OCI-LY1 (cell line): ENCODE results near the gene FCN3.
A peak's percentile ranks its signal among the peaks of the same experiment; 100 is the strongest.

Experiments
- EZH2 ChIP-seq: fragments of 200-600 bp; sonication (generic), shearing (Covaris generic); IDR thresholded peaks from 2 replicates; pipeline ENCODE4 v1.8.0; 2017; ENCODE audit warnings: borderline replicate concordance, mixed run types, mild to moderate bottlenecking, antibody characterized with exemption, low read length, moderate library complexity, mixed read lengths
- TF ChIP-seq, protein P1 (sequence below): fragments of 200-600 bp; sonication (generic), shearing (Covaris generic); IDR thresholded peaks from 2 replicates; pipeline ENCODE4 v1.5.1; 2017; ENCODE audit warnings: mild to moderate bottlenecking, antibody characterized with exemption, low read length, moderate library complexity, mixed read lengths

DNA sequence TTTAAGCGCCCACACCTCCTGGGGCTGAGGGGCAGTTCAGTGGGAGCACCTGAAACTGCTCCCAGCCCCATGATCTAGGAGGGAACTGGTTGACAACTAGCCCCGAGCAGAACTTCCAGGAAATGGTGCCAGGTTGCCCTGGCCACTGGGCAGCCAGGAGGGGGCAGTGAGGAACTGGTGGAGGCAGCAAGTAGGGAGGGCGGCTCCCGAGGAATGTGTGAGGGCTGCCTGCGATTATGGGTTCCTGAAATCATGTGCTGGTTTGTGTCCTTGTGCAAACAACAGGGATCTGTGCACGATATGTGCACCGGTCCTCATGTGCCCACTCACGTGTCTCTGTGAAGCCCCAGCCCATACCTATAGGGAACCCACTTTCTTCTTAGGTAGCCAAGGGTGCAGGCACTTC is 27.7 kb upstream of the FCN3 start:
- TF ChIP-seq, protein P1, sequence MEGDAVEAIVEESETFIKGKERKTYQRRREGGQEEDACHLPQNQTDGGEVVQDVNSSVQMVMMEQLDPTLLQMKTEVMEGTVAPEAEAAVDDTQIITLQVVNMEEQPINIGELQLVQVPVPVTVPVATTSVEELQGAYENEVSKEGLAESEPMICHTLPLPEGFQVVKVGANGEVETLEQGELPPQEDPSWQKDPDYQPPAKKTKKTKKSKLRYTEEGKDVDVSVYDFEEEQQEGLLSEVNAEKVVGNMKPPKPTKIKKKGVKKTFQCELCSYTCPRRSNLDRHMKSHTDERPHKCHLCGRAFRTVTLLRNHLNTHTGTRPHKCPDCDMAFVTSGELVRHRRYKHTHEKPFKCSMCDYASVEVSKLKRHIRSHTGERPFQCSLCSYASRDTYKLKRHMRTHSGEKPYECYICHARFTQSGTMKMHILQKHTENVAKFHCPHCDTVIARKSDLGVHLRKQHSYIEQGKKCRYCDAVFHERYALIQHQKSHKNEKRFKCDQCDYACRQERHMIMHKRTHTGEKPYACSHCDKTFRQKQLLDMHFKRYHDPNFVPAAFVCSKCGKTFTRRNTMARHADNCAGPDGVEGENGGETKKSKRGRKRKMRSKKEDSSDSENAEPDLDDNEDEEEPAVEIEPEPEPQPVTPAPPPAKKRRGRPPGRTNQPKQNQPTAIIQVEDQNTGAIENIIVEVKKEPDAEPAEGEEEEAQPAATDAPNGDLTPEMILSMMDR = peak; percentile 21; the same call in 1 of the 2 replicates
- TF ChIP-seq EZH2 = no peak
